ENCODE measurements around the gene CYB5R3.
"Not testable (repeated sequence)": the region's sequence is repeated elsewhere in the genome, so short reads cannot be mapped to it uniquely, and the experiment has no call there.

The CYB5R3 gene

GRCh38 chr22:42622061-42622710 is 27.0 kb downstream of the CYB5R3 start:
- no peak for DNase-seq

GRCh38 chr22:42621505-42622002 is 27.6 kb downstream of the CYB5R3 start:
- DNase-seq: no peak

DNA sequence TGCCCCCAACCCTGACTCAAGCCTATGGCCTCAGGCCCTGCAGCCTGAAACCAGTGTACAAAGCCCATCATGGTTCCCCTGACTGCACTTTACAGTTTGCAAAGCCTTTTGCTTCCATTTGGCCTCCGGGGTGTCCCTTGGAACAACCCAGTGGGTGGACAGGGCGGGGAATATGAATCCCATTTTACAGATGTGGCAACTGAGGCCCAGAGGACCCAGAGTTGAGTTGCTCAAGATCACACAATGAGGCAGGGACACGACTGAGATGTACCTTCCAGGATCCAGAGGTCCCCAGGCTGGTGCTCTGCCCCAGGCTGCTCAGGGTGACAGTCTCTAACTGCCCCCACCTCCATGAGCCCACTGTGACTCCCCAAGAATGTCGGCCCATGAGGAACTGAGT is 29.1 kb downstream of the CYB5R3 start:
- DNase-seq: no peak

- no peak for DNase-seq
Observed at GRCh38 chr22:42619261-42620063, 29.7 kb downstream of the CYB5R3 start.

DNA sequence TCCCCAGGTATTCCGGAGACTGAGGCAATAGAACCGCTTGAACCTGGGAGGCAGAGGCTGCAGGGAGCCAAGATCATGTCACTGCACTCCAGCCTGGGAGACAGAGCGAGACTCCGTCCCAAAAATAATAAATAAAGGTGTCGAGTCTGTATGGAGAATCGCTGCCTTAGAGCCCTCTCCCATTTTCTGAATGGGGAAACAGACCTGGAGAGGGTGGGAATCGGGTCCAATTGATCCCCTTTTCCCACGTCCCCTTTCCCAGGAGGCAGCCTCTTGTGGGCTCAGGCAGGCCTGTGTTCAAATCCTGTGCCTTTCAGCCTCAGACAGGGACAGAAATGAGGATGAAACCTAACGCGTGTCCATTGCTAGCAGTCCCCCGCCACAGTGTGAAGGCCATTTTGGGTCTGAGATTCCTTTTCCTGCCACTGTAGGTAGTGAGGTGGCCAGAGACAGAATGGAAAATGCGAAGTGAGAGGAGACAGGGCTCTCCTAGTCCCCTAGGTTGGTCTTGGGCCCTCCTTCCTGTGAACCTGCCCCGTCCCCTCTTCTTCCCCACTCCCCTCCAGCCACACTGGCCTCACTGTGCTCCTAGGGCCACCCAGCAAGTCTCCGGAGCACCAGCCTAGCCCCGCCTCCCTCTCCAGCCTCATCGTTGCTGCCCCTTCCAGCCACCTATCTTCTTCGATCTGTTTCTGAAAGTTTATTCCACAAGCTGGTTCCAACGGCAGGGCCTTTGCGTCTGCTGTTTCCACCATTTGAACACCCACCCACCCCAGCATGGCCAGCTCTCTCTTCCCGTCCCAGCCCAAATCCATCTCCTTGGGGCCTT is 31.8 kb downstream of the CYB5R3 start:
- no peak for DNase-seq

- not testable (repeated sequence) for DNase-seq
Observed at GRCh38 chr22:42615860-42616175, 33.4 kb downstream of the CYB5R3 start.

- peak; percentile 98 for DNase-seq
Observed at GRCh38 chr22:42615092-42615859, 33.9 kb downstream of the CYB5R3 start.

DNA sequence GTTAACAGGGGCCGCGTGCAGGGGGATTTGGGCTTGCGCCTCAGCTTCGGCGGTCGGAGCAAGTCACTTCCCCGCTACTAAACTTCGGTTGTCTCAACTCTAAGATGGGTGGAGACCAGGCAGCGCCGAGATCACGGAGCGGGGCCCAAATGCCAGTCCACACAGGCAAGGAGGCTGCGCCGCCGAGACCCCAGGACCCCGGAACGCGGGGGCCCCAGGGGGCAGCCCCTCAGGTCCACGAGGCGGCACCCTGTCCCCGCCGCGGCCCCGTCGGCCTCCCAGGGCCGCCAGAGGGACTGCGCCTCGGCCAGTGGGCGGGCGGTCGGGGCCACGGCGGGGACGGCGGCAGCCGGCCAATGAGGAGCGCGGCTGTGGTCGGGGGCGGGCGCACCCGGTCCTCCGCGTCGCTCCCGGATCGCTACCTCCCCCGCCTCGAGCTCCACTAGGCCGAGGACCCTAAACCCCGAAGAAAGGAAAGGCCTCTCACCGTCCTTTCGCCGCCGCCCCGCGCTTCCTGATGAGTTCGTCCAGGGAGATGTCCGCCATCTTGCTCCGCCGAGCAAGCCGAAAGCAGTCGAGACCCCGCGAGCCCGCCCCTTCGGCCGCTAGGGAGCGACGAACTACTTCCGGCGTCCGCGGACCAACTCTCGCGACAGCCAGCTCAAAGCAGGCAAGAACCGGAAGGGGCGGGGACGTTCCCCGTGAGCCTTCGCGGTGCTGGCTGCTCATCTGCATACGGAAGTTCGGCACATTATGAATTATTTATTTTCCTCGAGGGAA is 34.7 kb downstream of the CYB5R3 start, which contains the start of gene POLDIP3:
POLDIP3 (minus strand) TSS at position 572 of the 780 bp plus-strand sequence; CDS start at position 546, 26 bp downstream.
- peak; percentile 91 for DNase-seq

DNA sequence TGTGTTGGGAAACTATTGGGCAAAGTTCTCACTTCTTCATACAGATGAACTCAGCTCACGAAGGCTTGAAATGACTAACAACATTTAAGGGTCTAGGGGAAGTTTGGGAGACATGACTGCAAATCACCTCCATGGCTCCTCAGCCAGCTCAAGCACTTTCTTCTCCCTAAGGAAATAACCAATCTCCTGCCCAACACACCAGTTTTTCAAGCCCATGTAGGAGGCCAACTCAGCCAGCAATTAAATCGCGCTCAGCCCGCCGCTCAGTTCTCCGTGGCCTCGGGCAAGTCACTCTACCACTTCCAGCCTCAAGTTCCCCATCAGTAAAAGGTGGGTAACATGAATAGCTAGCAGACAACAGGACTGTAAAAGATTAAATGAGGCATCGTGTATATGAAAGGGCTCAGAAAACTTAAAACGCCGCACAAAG is 35.3 kb downstream of the CYB5R3 start:
- DNase-seq: no peak

DNA sequence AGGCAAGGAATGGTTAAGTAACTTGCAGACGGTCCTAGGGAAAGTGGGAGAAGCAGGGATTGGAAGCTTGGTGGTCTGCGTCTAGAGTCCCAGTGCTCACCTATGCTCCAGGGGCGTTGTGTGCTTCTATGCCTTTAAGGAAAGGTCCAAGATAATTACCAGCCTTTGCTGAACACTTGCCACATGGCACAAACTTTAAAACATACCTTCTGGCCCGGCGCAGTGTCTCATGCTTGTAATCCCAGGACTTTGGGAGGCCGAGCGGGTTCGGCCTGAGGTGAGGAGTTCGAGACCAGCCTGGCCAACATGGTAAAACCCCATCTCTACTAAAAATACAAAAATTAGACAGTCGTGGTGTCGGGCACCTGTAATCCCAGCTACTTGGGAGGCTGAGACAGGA is 36.9 kb downstream of the CYB5R3 start:
- no peak for DNase-seq

DNA sequence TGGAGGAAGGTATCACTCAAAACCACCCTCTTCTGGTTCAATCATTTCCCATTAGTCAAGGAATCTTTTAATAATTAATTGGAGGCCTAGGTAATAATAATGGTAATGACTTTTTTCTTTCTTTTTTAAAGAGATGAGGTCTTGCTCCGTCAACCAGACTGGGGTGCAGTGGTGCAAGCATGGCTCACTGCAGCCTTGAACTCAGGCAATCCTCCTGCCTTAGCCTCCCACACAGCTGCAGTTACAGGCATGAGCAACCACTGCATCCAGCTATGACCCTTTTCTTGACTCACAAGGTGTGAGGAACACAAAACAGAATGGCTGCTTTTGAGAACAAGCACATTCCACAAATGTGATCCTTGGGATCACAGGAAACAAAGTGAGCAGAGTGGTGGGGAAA is 38.1 kb downstream of the CYB5R3 start:
- DNase-seq: no peak

DNA sequence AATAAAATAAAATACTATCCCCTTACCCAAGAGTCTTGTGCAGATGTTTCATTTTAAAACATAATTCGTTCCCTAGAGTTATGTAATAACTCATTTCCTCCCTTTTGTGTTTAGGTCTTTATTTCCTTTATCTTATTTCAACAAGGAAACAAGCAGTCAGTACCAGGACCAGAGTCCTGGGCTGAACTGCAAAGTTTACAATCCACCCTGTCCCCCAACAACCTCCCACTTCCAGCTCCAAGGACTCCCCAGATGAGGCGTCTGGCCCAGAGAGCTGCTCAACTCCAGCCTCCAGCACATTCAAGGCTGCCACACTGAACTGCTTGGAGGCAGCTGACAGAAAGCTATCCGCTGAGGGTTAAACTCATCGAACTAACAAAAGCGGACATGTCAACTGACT is 39.0 kb downstream of the CYB5R3 start:
- DNase-seq: no peak

DNA sequence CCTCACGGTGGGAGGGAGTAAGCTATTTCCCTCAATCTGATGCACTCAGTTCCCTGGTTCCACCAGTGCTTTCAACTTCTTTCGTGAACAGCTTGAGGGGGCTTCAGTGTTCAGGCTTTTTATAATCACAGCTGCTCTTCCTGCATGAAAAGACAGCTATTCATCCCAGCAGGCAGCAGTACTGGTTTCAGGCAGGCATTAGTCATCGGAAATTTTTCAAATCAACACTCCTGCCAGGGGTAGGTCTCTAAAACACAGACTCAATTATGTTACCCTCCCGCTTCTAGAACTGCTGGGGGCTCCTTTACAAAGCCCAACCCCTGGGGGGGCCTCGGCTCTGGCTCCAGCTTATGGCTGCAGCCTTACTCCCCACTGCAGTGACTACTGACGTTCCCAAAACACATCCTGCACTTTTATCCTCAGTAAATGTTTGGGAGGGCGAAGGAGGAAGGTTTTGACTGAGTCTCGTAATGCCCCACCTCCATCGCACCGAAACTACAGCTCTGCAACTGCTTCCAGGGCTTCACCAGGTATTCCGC is 40.3 kb downstream of the CYB5R3 start:
- no peak for DNase-seq

- no peak for DNase-seq
Observed at GRCh38 chr22:42608136-42608822, 40.9 kb downstream of the CYB5R3 start.

GRCh38 chr22:42607641-42608040 is 41.6 kb downstream of the CYB5R3 start:
- DNase-seq: not testable (repeated sequence)

DNA sequence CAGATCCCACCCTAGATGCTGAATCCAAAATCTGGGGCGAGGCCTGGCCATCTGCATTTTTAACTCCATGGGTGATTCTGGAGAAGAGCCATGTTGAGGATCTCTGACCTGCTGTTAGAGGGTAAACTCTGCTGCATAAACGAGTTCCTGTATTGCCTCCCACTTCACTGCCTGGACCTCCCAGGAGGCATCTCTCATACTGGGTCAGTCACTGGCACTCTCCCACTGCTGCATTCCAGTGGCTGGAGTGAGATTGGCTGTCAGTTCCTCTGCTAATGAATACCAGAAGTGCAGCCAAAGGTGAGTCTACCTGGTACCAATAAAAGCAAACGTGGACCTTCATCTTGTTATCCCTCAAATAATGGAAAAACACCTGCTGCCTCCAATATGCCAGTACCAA is 44.8 kb downstream of the CYB5R3 start:
- no peak for DNase-seq

DNA sequence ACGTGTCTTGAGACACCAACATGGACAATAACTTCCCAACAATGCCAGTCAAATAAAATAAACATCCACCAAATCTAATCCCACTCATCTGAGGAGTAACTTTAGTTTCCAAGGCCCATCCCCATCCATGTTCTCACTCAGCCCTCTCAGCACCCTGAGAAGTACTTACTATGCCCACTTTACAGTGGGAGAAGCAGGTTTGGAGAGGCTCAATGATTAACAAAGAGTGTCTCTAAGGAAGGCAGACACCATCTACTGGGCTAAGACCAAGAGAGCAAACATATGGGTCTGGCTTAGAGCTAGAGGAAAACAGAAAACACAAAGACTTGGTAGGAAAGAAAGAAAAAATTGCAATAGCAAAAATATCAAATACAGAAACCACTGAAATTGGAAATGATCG is 45.8 kb downstream of the CYB5R3 start:
- DNase-seq: no peak

GRCh38 chr22:42602470-42602869 is 46.7 kb downstream of the CYB5R3 start:
- no peak for DNase-seq

- no peak for DNase-seq
Observed at GRCh38 chr22:42601879-42602465, 47.2 kb downstream of the CYB5R3 start.

GRCh38 chr22:42596863-42597530 is 52.2 kb downstream of the CYB5R3 start:
- no peak for DNase-seq
